DND-41 (cell line): ENCODE data around the gene AKR1C3.
"Not testable (repeated sequence)": the region's sequence is repeated elsewhere in the genome, so short reads cannot be mapped to it uniquely, and the experiment has no call there.

Source experiments
- EZH2 ChIP-seq: IDR thresholded peaks from 3 replicates; pipeline ENCODE4 v1.6.1; 2012; ENCODE audit warnings: borderline replicate concordance, low read depth, mild to moderate bottlenecking, moderate library complexity, low read length, inconsistent platforms; ENCODE audit not compliant: severe bottlenecking
- TF ChIP-seq, protein P1 (sequence below): IDR thresholded peaks from 2 replicates; pipeline ENCODE4 v1.5.1; 2012; ENCODE audit warnings: borderline replicate concordance, low read length, moderate library complexity, mild to moderate bottlenecking; ENCODE audit not compliant: poor library complexity, severe bottlenecking; ENCODE audit errors: extremely low read depth

GRCh38 chr10:5060791-5061190 lies 33.4 kb upstream of the AKR1C3 start:
- TF ChIP-seq, protein P1, sequence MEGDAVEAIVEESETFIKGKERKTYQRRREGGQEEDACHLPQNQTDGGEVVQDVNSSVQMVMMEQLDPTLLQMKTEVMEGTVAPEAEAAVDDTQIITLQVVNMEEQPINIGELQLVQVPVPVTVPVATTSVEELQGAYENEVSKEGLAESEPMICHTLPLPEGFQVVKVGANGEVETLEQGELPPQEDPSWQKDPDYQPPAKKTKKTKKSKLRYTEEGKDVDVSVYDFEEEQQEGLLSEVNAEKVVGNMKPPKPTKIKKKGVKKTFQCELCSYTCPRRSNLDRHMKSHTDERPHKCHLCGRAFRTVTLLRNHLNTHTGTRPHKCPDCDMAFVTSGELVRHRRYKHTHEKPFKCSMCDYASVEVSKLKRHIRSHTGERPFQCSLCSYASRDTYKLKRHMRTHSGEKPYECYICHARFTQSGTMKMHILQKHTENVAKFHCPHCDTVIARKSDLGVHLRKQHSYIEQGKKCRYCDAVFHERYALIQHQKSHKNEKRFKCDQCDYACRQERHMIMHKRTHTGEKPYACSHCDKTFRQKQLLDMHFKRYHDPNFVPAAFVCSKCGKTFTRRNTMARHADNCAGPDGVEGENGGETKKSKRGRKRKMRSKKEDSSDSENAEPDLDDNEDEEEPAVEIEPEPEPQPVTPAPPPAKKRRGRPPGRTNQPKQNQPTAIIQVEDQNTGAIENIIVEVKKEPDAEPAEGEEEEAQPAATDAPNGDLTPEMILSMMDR: not testable (repeated sequence)
- not testable (repeated sequence) for TF ChIP-seq EZH2
